ENCODE data around the gene CAMK2D. TPM values are rescaled to one million over a fixed set of nuclear protein-coding genes. Genes with fewer than 3 reads are reported as not detected.

CAMK2D gene
- 34.7 and 35.8 TPM in 2 replicates for total RNA-seq (2021)
- Bru-seq, nascent RNA = percentile 85 among the genes with signal in this experiment
- BruChase-seq, experiment 1, labeled RNA remaining after a 2-hour chase = percentile 69 among the genes with signal in this experiment
- percentile 66 among the genes with signal in this experiment for BruChase-seq, experiment 2, labeled RNA remaining after a 6-hour chase
- long read RNA-seq, full-length matches to known transcripts = 32 of 49 reads
- long read RNA-seq, partial matches to known transcripts = 10 of 49 reads
- long read RNA-seq, other reads (novel, unspliced or antisense) = 7 of 49 reads

- DNase-seq (ENCODE audit: low spot score) = peak; percentile 95
- Histone ChIP-seq H3K36me3 (ENCODE audit: insufficient read depth, low read length, poor library complexity, severe bottlenecking) (no peaks in the 10 kb centered on the region), H3K27ac (ENCODE audit: low read depth, low read length, poor library complexity, severe bottlenecking) (peak within 1 kb of the TSS; percentile 99), H3K4me1 (ENCODE audit: insufficient read depth, low read length, poor library complexity, severe bottlenecking) (peaks cover 32% of the 10 kb centered on the region), H3K9me3 (ENCODE audit: low read depth, low read length, poor library complexity, severe bottlenecking) (no peaks in the 10 kb centered on the region), H3K27me3 (replicated peaks; ENCODE audit: insufficient read depth, low read depth, low read length, poor library complexity) (no peaks in the 10 kb centered on the region), H3K4me3 (ENCODE audit: low read depth, low read length, poor library complexity, severe bottlenecking) (peak within 1 kb of the TSS; percentile 84)
- CTCF ChIA-PET = no interaction called here
- TF ChIP-seq CTCF (conservative IDR thresholded peaks at IDR 0.05; ENCODE audit: low read depth, low read length) = peak; percentile 82
- no peak for TF ChIP-seq EZH2 (IDR thresholded peaks at IDR 0.05; ENCODE audit: borderline replicate concordance, low read depth, low read length, poor library complexity, severe bottlenecking)
- intact Hi-C loops (cut with micrococcal nuclease; ENCODE audit: unreplicated experiment) = loop anchor here (1.0 to 10.0 kb wide), 5 partner anchors 187 to 621 kb away; no protein-coding TSS in a partner anchor
- POLR2A ChIA-PET (ENCODE audit: low non-redundant PET) = interaction anchor here (0.6 kb wide), 1 partner anchor 634 kb away, joined by 3 read pairs; no protein-coding TSS in a partner anchor
- BruUV-seq (replicated peaks) = no TSS peak
Measured at GRCh38 chr4:113761620-113762185, at the start of gene CAMK2D. Gene CAMK2D, minus strand, starts transcription at chr4:113761738. Its CDS starts 670 bp downstream, at chr4:113761068.

GRCh38 chr4:113810906-113811305 is 49.4 kb upstream of the CAMK2D start:
- TF ChIP-seq EZH2 (IDR thresholded peaks at IDR 0.05; ENCODE audit: borderline replicate concordance, low read depth, low read length, poor library complexity, severe bottlenecking) (no peak), CTCF (conservative IDR thresholded peaks at IDR 0.05; ENCODE audit: low read depth, low read length) (no peak)
- H3K9me3 ChIP-seq (ENCODE audit: low read depth, low read length, poor library complexity, severe bottlenecking) = no peaks in the 10 kb centered on the region
- no peaks in the 10 kb centered on the region for H3K27me3 ChIP-seq (replicated peaks; ENCODE audit: insufficient read depth, low read depth, low read length, poor library complexity)
- no TSS peak for BruUV-seq (replicated peaks)
- H3K36me3 ChIP-seq (ENCODE audit: insufficient read depth, low read length, poor library complexity, severe bottlenecking) = no peaks in the 10 kb centered on the region
- no peak overlapping the region for H3K27ac ChIP-seq (ENCODE audit: low read depth, low read length, poor library complexity, severe bottlenecking)
- no peaks in the 10 kb centered on the region for H3K4me1 ChIP-seq (ENCODE audit: insufficient read depth, low read length, poor library complexity, severe bottlenecking)
- intact Hi-C loops (cut with micrococcal nuclease; ENCODE audit: unreplicated experiment) = no loop called here
- POLR2A ChIA-PET (ENCODE audit: low non-redundant PET) = no interaction called here
- CTCF ChIA-PET = no interaction called here
- H3K4me3 ChIP-seq (ENCODE audit: low read depth, low read length, poor library complexity, severe bottlenecking) = no peak overlapping the region
- DNase-seq (ENCODE audit: low spot score) = no peak

GRCh38 chr4:113809311-113809710 is 47.8 kb upstream of the CAMK2D start:
- POLR2A ChIA-PET (ENCODE audit: low non-redundant PET) = no interaction called here
- no peaks in the 10 kb centered on the region for H3K36me3 ChIP-seq (ENCODE audit: insufficient read depth, low read length, poor library complexity, severe bottlenecking)

More at GRCh38 chr4:113809311-113809710, 47.8 kb upstream of the CAMK2D start:
- no peak overlapping the region for H3K4me3 ChIP-seq (ENCODE audit: low read depth, low read length, poor library complexity, severe bottlenecking)
- no TSS peak for BruUV-seq (replicated peaks)
- no peaks in the 10 kb centered on the region for H3K27me3 ChIP-seq (replicated peaks; ENCODE audit: insufficient read depth, low read depth, low read length, poor library complexity)
- no peak overlapping the region for H3K27ac ChIP-seq (ENCODE audit: low read depth, low read length, poor library complexity, severe bottlenecking)
- CTCF ChIA-PET = no interaction called here
- no peaks in the 10 kb centered on the region for H3K4me1 ChIP-seq (ENCODE audit: insufficient read depth, low read length, poor library complexity, severe bottlenecking)
- H3K9me3 ChIP-seq (ENCODE audit: low read depth, low read length, poor library complexity, severe bottlenecking) = no peaks in the 10 kb centered on the region
- TF ChIP-seq CTCF (conservative IDR thresholded peaks at IDR 0.05; ENCODE audit: low read depth, low read length) (no peak), EZH2 (IDR thresholded peaks at IDR 0.05; ENCODE audit: borderline replicate concordance, low read depth, low read length, poor library complexity, severe bottlenecking) (no peak)
- peak; percentile 45 for DNase-seq (ENCODE audit: low spot score)
- intact Hi-C loops (cut with micrococcal nuclease; ENCODE audit: unreplicated experiment) = no loop called here
